ENCODE results near the gene GHRH. TPM values are rescaled to one million over a fixed set of nuclear protein-coding genes. Genes with fewer than 3 reads are reported as not detected.

Gene GHRH
- total RNA-seq, 1 donor from 2014 or later: not detected

DNA sequence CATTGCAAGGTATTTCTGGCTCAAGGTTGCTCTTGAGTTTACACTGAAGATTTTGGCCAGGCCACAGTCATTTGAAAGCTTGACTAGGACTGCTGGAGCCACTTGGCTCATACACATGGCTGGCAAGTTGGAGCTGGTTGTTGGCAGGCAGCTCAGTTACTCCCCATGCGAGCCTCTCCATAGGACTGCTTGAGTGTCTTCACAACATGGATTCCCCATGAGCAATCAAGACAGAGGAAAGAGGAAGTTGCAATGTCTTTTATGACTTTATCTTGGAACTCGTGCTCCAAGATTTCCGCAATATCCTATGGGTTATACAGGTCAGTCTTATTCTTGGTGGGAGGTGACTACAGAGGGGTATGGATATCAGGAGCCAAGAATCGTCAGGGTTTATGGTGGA is 26.5 kb upstream of the GHRH start:
- TF ChIP-seq, protein P1, sequence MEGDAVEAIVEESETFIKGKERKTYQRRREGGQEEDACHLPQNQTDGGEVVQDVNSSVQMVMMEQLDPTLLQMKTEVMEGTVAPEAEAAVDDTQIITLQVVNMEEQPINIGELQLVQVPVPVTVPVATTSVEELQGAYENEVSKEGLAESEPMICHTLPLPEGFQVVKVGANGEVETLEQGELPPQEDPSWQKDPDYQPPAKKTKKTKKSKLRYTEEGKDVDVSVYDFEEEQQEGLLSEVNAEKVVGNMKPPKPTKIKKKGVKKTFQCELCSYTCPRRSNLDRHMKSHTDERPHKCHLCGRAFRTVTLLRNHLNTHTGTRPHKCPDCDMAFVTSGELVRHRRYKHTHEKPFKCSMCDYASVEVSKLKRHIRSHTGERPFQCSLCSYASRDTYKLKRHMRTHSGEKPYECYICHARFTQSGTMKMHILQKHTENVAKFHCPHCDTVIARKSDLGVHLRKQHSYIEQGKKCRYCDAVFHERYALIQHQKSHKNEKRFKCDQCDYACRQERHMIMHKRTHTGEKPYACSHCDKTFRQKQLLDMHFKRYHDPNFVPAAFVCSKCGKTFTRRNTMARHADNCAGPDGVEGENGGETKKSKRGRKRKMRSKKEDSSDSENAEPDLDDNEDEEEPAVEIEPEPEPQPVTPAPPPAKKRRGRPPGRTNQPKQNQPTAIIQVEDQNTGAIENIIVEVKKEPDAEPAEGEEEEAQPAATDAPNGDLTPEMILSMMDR (IDR thresholded peaks at IDR 0.05; ENCODE audit: unreplicated experiment): no peak
- Mint-ChIP-seq H3K36me3 (peaks cover 17% of the 10 kb centered on the region), H3K27me3 (ENCODE audit: low read depth) (no peaks in the 10 kb centered on the region), H3K27ac (peak overlapping the region; percentile 21), H3K4me3 (peak overlapping the region; percentile 42), H3K9me3 (peaks cover 4% of the 10 kb centered on the region), H3K4me1 (peaks cover 8% of the 10 kb centered on the region)
- DNase-seq (ENCODE audit: low spot score in 2 of 2, unreplicated experiment in 2 of 2): no peak

DNA sequence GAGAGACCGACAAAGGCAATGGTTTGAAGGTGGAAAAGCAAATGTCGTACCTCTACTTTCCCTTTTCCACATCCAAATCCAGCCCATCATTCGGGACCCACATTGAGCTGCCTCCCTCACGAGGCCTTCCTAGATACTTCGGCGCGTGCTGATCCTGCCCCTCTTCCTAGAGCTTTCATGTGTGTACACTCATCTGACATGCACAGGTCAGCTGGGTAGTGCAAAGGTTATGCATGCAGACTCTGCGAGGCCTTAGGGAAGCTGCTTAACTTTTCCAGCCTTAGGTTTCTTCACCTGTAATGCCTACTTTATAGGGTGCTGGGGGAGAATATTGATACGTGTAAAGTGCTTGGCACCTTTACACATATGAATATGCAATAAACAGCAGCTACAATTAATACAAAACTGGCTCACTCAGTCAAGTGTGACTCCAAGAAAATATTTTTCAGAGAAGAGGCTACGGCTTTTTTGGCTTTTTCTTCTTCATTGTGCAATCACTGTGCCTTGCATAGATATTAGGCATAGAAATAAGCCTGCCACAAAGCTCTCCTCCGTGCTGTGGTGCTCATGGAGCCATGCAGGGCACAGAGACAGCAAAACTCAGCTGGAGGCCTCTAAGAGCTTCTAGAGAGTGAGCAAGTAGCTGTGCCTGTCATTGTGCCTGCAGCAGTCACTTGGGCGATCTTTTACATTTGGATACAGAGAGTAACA is 24.2 kb upstream of the GHRH start:
- Mint-ChIP-seq H3K9me3 (no peaks in the 10 kb centered on the region), H3K27me3 (ENCODE audit: low read depth) (no peaks in the 10 kb centered on the region), H3K4me3 (no peak overlapping the region), H3K36me3 (no peaks in the 10 kb centered on the region), H3K27ac (no peak overlapping the region), H3K4me1 (peaks cover 15% of the 10 kb centered on the region)
- no peak for DNase-seq (ENCODE audit: low spot score in 2 of 2, unreplicated experiment in 2 of 2)
- TF ChIP-seq, protein P1 (IDR thresholded peaks at IDR 0.05; ENCODE audit: unreplicated experiment): no peak

DNA sequence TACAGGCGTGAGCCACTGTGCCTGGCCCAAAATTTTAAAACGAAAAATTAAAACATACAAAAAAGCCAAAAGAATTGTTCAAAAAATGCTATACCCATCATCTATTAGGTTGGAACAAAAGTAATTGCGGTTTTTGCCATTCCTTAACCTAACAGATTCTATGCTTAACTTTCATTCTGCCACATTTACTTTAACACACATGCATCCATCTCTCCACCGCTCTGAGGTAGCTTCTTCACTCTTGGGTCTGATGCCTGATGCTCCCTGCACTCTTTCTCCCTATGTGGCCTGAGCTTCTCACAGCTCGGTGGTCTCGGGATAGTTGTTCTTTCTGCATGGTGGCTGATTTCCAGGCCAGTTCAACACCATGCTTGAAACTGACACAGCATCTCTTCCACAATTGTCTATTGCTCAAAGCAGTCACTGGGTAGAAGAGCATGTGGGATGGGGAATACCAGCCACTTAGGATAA is 23.1 kb upstream of the GHRH start:
- Mint-ChIP-seq H3K9me3 (no peaks in the 10 kb centered on the region), H3K4me1 (peaks cover 22% of the 10 kb centered on the region), H3K36me3 (no peaks in the 10 kb centered on the region), H3K4me3 (no peak overlapping the region), H3K27me3 (ENCODE audit: low read depth) (no peaks in the 10 kb centered on the region), H3K27ac (no peak overlapping the region)
- TF ChIP-seq, protein P1 (IDR thresholded peaks at IDR 0.05; ENCODE audit: unreplicated experiment): no peak
- no peak for DNase-seq (ENCODE audit: low spot score in 2 of 2, unreplicated experiment in 2 of 2)

DNA sequence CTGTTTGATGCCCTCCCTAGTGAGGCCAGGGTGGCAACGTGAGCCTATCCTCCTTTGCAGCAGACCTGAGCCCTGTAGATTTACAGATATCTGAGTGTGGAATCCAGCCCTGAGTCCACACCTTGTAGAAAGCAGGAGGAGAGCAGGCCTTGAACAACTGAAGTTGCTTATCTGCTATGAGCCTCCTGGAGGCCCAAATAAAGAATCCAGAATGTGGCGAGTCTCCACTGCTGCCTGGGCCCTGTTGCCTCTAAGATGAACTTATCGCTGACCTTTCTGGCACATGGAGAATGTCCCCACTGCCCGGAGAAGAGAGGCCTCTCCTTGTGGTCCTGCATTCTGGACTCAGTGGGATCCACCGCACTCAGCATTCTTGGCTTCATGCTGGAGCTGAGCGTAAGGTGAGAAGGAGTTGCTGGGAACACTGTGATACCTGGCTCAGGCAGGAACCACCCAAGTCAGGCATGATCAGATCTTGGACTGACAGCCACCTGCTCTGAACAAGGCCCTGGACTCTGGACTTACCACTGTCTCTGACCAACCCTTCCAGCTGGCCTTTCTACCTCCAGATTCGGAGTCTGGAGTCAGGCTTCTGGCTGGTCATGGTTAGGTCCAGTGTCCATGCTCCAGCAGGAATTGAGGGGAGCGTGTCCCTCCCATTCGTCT is 22.0 kb upstream of the GHRH start:
- no peaks in the 10 kb centered on the region for H3K36me3 Mint-ChIP-seq
- H3K9me3 Mint-ChIP-seq: no peaks in the 10 kb centered on the region
- no peak overlapping the region for H3K27ac Mint-ChIP-seq
- no peaks in the 10 kb centered on the region for H3K27me3 Mint-ChIP-seq (ENCODE audit: low read depth)
- peaks cover 27% of the 10 kb centered on the region for H3K4me1 Mint-ChIP-seq
- H3K4me3 Mint-ChIP-seq: no peak overlapping the region
- no peak for DNase-seq (ENCODE audit: low spot score in 2 of 2, unreplicated experiment in 2 of 2)
- TF ChIP-seq, protein P1 (IDR thresholded peaks at IDR 0.05; ENCODE audit: unreplicated experiment): no peak

DNA sequence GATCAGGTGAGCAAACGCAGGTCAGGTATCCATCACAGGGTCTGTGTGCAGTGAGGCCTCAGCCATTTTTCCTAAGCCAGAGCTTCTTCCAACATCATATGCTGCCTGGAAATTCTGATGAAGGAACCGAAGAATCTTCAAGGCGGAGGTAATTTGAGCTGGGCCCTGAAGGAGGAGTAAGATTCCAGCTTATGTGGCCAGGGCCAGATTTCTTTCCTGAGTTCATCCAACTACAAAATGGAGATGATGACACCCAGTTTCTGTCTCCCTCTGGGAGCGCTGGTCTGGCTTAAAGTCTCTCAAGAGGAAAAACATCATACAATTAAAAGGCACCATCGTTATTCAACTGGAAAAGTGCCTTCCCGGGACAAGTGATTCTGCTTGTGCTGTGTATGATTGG is 20.9 kb upstream of the GHRH start:
- TF ChIP-seq, protein P1 (IDR thresholded peaks at IDR 0.05; ENCODE audit: unreplicated experiment): no peak
- Mint-ChIP-seq H3K27me3 (ENCODE audit: low read depth) (no peaks in the 10 kb centered on the region), H3K4me3 (no peak overlapping the region), H3K27ac (peak overlapping the region; percentile 68), H3K9me3 (no peaks in the 10 kb centered on the region), H3K4me1 (peaks cover 25% of the 10 kb centered on the region), H3K36me3 (no peaks in the 10 kb centered on the region)
- DNase-seq (ENCODE audit: low spot score in 2 of 2, unreplicated experiment in 2 of 2): no peak

Measured in mesothelial cell of epicardium (in vitro differentiated cells).